Calu3 (cell line): ENCODE measurements around the gene TMEM223. TPM values are rescaled to one million over a fixed set of nuclear protein-coding genes. Genes with fewer than 3 reads are reported as not detected.
"Not testable (repeated sequence)": the region's sequence is repeated elsewhere in the genome, so short reads cannot be mapped to it uniquely, and the experiment has no call there.

Source experiments
- Bru-seq: library from RNA; stranded (reverse); fragments of 400-500 nt; gene quantifications from one replicate; lab custom pipeline; 2021; lab: Mats Ljungman, UMichigan
- BruChase-seq, 2 experiments: library from RNA; stranded (reverse); fragments of 400-500 nt; gene quantifications; one replicate each; lab custom pipeline; 2021; lab: Mats Ljungman, UMichigan
- BruUV-seq: library from RNA; stranded (reverse); fragments of 400-500 nt; replicated peaks from 2 replicates; lab custom pipeline; 2021; lab: Mats Ljungman, UMichigan
- CTCF ChIA-PET: fragments of 300-600 bp; sonication (Branson Sonifier 250); formaldehyde crosslinking; loops from one replicate; lab custom pipeline; 2022; ENCODE audit warnings: antibody characterized with exemption; lab: Charles Lee
- DNase-seq: peaks from one replicate; pipeline ENCODE4 v3.0.0; 2022
- H3K27ac Mint-ChIP-seq: one replicate; pipeline ENCODE4 v1.8.0; 2022; ENCODE audit warnings: mixed read lengths; ENCODE audit not compliant: unreplicated experiment
- H3K27me3 Mint-ChIP-seq: one replicate; pipeline ENCODE4 v1.8.0; 2022; ENCODE audit warnings: mixed read lengths; ENCODE audit not compliant: unreplicated experiment
- H3K36me3 Mint-ChIP-seq: one replicate; pipeline ENCODE4 v1.8.0; 2022; ENCODE audit warnings: mild to moderate bottlenecking, moderate library complexity, mixed read lengths; ENCODE audit not compliant: insufficient read depth, unreplicated experiment
- H3K4me1 Mint-ChIP-seq: one replicate; pipeline ENCODE4 v1.8.0; 2022; ENCODE audit warnings: mild to moderate bottlenecking, low read depth, mixed read lengths; ENCODE audit not compliant: unreplicated experiment
- H3K4me3 Mint-ChIP-seq: one replicate; pipeline ENCODE4 v1.8.0; 2022; ENCODE audit warnings: mild to moderate bottlenecking, low read depth, moderate library complexity, mixed read lengths; ENCODE audit not compliant: unreplicated experiment
- H3K9me3 Mint-ChIP-seq: one replicate; pipeline ENCODE4 v1.8.0; 2022; ENCODE audit warnings: low read depth, mixed read lengths; ENCODE audit not compliant: unreplicated experiment
- intact Hi-C: fragments of 100-400 bp; cut with micrococcal nuclease; formaldehyde crosslinking; loops from one replicate; pipeline ENCODE4 v1.10.0; 2022; ENCODE audit not compliant: unreplicated experiment
- long read RNA-seq: library from polyadenylated mRNA; stranded (forward); transcript quantifications from one replicate; pipeline ENCODE4 v2.0.0, GENCODE V29; 2022
- total RNA-seq: library from RNA; stranded (reverse); gene quantifications from 2 replicates; pipeline ENCODE4 v1.2.3, GENCODE V29; 2022
- TF ChIP-seq, protein P1 (sequence below): fragments of 200-600 bp; IDR thresholded peaks from one replicate; pipeline ENCODE4 v1.8.0; 2022; ENCODE audit warnings: antibody characterized with exemption; ENCODE audit not compliant: unreplicated experiment

The TMEM223 gene, protein sequence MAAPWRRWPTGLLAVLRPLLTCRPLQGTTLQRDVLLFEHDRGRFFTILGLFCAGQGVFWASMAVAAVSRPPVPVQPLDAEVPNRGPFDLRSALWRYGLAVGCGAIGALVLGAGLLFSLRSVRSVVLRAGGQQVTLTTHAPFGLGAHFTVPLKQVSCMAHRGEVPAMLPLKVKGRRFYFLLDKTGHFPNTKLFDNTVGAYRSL
- total RNA-seq, result 19.4 and 20.5 TPM in 2 replicates
- Bru-seq, nascent RNA, result percentile 70 among the genes with signal in this experiment
- percentile 75 among the genes with signal in this experiment for BruChase-seq, experiment 1, labeled RNA remaining after a 6-hour chase
- percentile 78 among the genes with signal in this experiment for BruChase-seq, experiment 2, labeled RNA remaining after a 2-hour chase
- long read RNA-seq, transcript TMEM223-201 (2 exons, 1,288 nt), result major isoform, 66 of 70 reads
- long read RNA-seq, partial matches to known transcripts, result 0 of 70 reads
- long read RNA-seq, other reads (novel, unspliced or antisense), result 4 of 70 reads

DNA sequence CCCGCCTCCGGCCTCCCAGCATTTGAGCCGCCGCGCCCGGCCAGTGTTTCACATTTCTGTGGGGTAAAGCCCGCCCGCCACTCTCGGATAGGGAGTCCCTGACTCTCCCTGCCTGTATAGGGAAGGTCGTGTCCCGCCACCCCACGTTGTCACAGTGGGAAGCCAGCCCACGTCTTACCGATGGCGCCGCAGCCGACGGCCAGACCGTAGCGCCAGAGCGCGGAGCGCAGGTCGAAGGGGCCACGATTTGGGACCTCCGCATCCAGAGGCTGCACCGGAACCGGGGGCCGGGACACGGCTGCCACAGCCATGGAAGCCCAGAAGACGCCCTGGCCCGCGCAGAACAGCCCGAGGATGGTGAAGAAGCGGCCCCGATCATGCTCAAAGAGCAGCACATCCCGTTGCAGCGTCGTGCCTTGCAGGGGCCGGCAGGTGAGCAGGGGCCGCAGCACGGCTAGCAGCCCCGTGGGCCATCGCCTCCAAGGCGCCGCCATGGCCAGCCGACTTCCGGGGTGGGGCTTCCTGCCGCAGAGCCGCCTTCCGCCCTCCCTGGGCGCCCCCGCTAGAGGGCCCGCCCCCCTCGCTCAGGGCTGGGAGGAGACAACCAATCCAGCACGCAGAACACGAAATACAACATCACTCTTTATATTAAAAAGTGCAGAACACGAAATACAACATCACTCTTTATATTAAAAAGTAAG is at the start of gene TMEM223:
Gene TMEM223 (minus strand): TSS at position 506 of the 701 bp plus-strand sequence. CDS start 12 bp downstream, at position 494.
- BruUV-seq, result no TSS peak
- CTCF ChIA-PET, result interaction anchor here (0.7 kb wide), 1 partner anchor 117 kb away, joined by 3 read pairs; no protein-coding TSS in a partner anchor
- peak; percentile 93 for DNase-seq

DNA sequence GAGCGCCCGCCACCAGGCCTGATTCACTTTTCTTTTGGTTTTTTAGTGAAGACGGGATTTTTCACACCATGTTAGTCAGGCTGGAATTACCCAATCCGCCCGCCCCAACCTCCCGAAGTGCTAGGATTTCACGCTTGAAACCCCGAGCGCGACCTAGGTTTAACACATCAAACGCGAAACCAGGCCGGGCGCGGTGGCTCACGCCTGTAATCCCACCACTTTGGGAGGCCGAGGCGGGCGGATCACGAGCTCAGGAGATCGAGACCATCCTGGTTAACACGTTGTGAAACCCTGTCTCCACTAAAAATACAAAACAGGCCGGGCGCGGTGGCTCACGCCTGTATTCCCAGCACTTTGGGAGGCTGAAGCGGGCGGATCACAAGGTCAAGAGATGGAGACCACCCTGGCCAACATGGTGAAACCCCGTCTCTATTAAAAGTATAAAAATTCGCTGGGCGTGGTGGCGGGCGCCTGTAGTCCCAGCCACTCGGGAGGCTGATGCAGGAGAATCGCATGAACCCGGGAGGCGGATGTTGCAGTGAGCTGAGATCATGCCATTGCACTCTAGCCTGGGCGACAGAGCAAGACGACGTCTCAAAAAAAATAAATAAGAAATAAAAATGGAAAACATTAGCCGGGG is 49.0 kb upstream of the TMEM223 start:
- not testable (repeated sequence) for H3K27me3 Mint-ChIP-seq, H3K4me3 Mint-ChIP-seq, BruUV-seq, H3K9me3 Mint-ChIP-seq, H3K27ac Mint-ChIP-seq, H3K36me3 Mint-ChIP-seq
- peaks cover 13% of the 10 kb centered on the region for H3K4me1 Mint-ChIP-seq
- DNase-seq, result peak; percentile 77
- intact Hi-C loops, result loop anchor here (2.0 kb wide), 1 partner anchor 40 kb away; the partner anchor contains the start of gene SLC3A2
- CTCF ChIA-PET, result interaction anchor here (0.6 to 1.4 kb wide), 6 partner anchors 21 to 70 kb away, joined by 3 to 4 read pairs (median 3); partner anchors contain the start of genes SLC3A2 and TAF6L

More for the DNA sequence above, at the start of gene TMEM223:
- Mint-ChIP-seq H3K27me3 (no peaks in the 10 kb centered on the region), H3K9me3 (no peaks in the 10 kb centered on the region), H3K4me1 (peaks cover 24% of the 10 kb centered on the region), H3K4me3 (peak within 1 kb of the TSS; percentile 96), H3K36me3 (peaks cover 84% of the 10 kb centered on the region), H3K27ac (peak within 1 kb of the TSS; percentile 68)
- TF ChIP-seq, protein P1, sequence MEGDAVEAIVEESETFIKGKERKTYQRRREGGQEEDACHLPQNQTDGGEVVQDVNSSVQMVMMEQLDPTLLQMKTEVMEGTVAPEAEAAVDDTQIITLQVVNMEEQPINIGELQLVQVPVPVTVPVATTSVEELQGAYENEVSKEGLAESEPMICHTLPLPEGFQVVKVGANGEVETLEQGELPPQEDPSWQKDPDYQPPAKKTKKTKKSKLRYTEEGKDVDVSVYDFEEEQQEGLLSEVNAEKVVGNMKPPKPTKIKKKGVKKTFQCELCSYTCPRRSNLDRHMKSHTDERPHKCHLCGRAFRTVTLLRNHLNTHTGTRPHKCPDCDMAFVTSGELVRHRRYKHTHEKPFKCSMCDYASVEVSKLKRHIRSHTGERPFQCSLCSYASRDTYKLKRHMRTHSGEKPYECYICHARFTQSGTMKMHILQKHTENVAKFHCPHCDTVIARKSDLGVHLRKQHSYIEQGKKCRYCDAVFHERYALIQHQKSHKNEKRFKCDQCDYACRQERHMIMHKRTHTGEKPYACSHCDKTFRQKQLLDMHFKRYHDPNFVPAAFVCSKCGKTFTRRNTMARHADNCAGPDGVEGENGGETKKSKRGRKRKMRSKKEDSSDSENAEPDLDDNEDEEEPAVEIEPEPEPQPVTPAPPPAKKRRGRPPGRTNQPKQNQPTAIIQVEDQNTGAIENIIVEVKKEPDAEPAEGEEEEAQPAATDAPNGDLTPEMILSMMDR, result peak; percentile 20
- intact Hi-C loops, result no loop called here

DNA sequence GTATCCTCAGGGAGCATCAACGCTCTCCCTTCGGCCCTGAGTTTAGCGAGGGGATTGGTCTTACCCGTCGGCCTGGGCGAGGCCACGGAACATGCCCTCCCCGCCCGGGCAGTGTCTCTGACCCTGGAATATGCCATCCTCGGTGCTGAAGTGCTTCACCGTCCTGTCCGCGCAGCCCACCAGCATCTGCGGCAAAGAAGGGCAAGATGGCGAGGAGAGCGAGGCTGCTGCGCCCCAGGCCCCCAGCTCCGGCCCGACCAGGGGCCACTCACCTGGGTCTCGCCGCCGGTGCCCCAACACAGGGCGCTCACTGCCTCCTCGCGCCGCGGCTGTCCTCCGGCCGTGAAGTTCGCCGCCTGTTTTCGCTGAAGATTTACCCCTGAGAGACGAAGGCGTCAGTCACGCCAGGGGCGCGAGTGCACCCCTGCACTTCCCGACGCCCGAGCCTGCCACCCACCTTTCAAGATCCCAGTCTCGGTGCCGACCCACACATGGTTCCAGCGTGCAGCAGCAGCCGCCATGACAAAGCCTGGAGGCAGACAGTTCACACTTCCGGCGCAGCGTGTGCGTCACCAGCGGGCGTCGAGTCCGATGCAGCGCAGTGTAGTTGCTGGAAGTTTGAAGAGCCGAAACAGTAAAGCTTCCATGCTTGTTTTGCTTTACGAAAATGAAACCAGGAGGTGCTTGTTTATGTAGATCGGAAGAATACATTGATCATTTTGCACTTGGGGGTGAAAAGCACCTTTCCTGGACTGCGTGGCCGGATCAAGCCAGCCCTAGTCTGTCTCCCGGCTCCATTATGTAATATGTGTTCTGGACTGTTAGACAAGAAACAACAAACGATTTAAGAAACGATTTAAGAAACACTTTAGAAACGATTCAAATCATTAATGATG is 47.5 kb upstream of the TMEM223 start, which contains the start of gene WDR74:
Gene WDR74 (minus strand): TSS at position 541 of the 896 bp plus-strand sequence. CDS start 20 bp downstream, at position 521.
- Mint-ChIP-seq H3K36me3 (peaks cover 15% of the 10 kb centered on the region), H3K27ac (no peak within 1 kb of the TSS), H3K4me1 (peaks cover 13% of the 10 kb centered on the region), H3K27me3 (no peaks in the 10 kb centered on the region), H3K9me3 (no peaks in the 10 kb centered on the region), H3K4me3 (no peak within 1 kb of the TSS)
- CTCF ChIA-PET, result interaction anchor here (0.7 to 1.0 kb wide), 2 partner anchors 42 to 227 kb away, joined by 3 to 7 read pairs; no protein-coding TSS in a partner anchor
- intact Hi-C loops, result no loop called here
- TF ChIP-seq, protein P1, result no peak
- BruUV-seq, result no TSS peak
- peak; percentile 87 for DNase-seq

DNA sequence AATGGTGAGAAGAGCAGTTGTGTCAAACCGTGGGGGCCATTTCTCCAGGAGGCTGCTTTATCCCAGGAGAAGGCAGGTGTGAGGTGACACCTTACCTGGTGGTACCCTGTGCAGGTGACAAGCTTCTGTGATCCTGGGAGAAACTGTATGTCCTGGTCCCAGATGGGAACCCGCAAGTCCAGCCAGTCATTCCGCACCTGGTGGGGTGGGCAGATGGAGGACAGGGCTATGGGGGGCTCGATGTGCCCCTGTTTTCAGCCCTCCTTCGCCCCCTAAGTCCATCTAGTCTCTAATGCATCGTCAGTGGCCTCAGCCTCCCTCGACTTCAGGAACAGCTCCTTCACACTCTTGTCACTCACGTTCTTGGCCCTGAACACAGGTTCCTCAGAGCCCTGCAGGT is 43.5 kb upstream of the TMEM223 start:
- TF ChIP-seq, protein P1, result no peak
- DNase-seq, result no peak
- Mint-ChIP-seq H3K36me3 (peaks cover 54% of the 10 kb centered on the region), H3K27ac (no peak overlapping the region), H3K27me3 (no peaks in the 10 kb centered on the region), H3K4me1 (peaks cover 23% of the 10 kb centered on the region), H3K4me3 (no peak overlapping the region), H3K9me3 (no peaks in the 10 kb centered on the region)
- CTCF ChIA-PET, result no interaction called here
- BruUV-seq, result no TSS peak
- intact Hi-C loops, result no loop called here
